ENCODE measurements around the gene ELOVL6.

DNA sequence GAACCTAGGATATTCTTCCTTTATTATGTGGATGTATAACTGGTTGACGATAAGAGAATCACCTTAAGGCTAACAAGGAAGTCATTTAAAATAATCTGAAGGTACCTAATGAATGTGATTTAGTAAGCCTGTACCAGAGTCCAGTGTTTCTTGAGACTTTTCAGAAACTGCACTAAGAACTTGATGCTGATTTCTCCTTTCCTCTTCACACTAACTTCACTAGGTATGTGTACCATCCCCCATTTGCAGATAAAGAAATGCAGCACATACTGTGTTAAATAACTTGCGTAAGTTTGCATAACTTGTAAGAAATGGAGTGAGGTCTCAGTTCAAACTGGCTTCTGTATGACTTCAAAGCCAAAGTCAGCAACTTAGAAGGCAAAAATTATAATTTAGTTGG, 63.3 kb downstream of the ELOVL6 start:
- TF ChIP-seq GABPA (IDR thresholded peaks at IDR 0.05 in 1 of 2, conservative IDR thresholded peaks at IDR 0.05 in 1 of 2) = no peak
- TF ChIP-seq, protein P1, sequence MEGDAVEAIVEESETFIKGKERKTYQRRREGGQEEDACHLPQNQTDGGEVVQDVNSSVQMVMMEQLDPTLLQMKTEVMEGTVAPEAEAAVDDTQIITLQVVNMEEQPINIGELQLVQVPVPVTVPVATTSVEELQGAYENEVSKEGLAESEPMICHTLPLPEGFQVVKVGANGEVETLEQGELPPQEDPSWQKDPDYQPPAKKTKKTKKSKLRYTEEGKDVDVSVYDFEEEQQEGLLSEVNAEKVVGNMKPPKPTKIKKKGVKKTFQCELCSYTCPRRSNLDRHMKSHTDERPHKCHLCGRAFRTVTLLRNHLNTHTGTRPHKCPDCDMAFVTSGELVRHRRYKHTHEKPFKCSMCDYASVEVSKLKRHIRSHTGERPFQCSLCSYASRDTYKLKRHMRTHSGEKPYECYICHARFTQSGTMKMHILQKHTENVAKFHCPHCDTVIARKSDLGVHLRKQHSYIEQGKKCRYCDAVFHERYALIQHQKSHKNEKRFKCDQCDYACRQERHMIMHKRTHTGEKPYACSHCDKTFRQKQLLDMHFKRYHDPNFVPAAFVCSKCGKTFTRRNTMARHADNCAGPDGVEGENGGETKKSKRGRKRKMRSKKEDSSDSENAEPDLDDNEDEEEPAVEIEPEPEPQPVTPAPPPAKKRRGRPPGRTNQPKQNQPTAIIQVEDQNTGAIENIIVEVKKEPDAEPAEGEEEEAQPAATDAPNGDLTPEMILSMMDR (IDR thresholded peaks at IDR 0.05; ENCODE audit: low read depth, low read length, missing input control) = no peak
- TF ChIP-seq REST (IDR thresholded peaks at IDR 0.05) = no peak
- TF ChIP-seq, protein P2, sequence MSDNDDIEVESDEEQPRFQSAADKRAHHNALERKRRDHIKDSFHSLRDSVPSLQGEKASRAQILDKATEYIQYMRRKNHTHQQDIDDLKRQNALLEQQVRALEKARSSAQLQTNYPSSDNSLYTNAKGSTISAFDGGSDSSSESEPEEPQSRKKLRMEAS (IDR thresholded peaks at IDR 0.05) = no peak
- TF ChIP-seq ATF3 (IDR thresholded peaks at IDR 0.05) = no peak
- TF ChIP-seq RAD21 (IDR thresholded peaks at IDR 0.05) = no peak
- no peak for TF ChIP-seq SP1 (IDR thresholded peaks at IDR 0.05)
